ENCODE results near the gene CDK5RAP2. TPM values are rescaled to one million over a fixed set of nuclear protein-coding genes. Genes with fewer than 3 reads are reported as not detected.

Gene CDK5RAP2
- total and polyA plus RNA-seq, 10 of the 15 experiments (the other 5 are each of a cell fraction or from before 2014, with no cell fraction given) = 16.2 to 53.5 (median 34.5) TPM

DNA sequence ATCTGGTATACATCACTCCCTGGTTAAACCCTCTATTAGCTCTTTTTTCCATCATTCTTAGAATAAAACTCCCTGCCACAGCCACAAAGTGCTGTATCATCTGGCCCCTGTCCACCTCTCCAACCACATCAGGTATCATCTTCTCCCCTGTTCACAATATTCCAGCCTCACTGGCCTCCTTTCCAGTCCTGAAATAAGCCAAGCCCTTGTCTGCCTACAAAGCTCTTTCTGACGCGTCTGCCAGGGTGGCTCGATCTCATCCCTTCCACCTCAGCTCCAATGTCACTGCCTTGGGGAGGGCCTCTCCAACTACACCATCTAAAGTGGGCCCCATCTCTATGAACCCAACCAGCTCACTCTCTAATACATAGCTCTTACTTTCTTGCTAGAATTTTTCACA, 21.5 kb downstream of the CDK5RAP2 start:
- no peak for TF ChIP-seq TARDBP (IDR thresholded peaks at IDR 0.05; ENCODE audit: borderline replicate concordance)
- FAIRE-seq = no peak
- H3K4me3 ChIP-seq = no peak overlapping the region
- intact Hi-C loops (cut with micrococcal nuclease; ENCODE audit: unreplicated experiment) (no loop called here), in situ Hi-C loops (cut with MboI) (no loop called here)
- H3K9me3 ChIP-seq (replicated peaks; ENCODE audit: control insufficient read depth, insufficient read depth, low read length) = no peaks in the 10 kb centered on the region
- RAD21 ChIA-PET (ENCODE audit: unreplicated experiment) = no interaction called here
- DNase-seq (ENCODE audit: low read depth, low spot score) = no peak
- no TSS peak for BruUV-seq (replicated peaks)
- POLR2A ChIA-PET = no interaction called here
- no peak overlapping the region for H3K4me2 ChIP-seq (ENCODE audit: control insufficient read depth, insufficient read depth)
- peaks cover 6 to 11% of the 10 kb centered on the region in 2 experiments; a peak in 3 of 4 replicates for H3K36me3 ChIP-seq (ENCODE audit: control insufficient read depth in 2 of 2, insufficient read depth in 2 of 2, low read length in 1 of 2)
- H3K9ac ChIP-seq (ENCODE audit: control insufficient read depth, insufficient read depth, low read length) = no peak overlapping the region
- no peak overlapping the region for H2AFZ ChIP-seq (ENCODE audit: control insufficient read depth, low read depth, low read length)
- ATAC-seq = no peak
- H4K20me1 ChIP-seq (ENCODE audit: control insufficient read depth, insufficient read depth) = no peaks in the 10 kb centered on the region
- CTCF ChIA-PET = no interaction called here
- 100% methylated on average over 3 of the region's 3 CpGs for WGBS (ENCODE audit: insufficient coverage, insufficient replicate concordance, low lambda C conversion rate, missing lambda C conversion rate)
- SMC1A ChIA-PET (ENCODE audit: uncharacterized antibody, unreplicated experiment) = no interaction called here
- H3K27me3 ChIP-seq (replicated peaks in 1 of 2; ENCODE audit: control insufficient read depth in 2 of 2, insufficient read depth in 2 of 2, low read length in 1 of 2) = no peaks in the 10 kb centered on the region
- H3K27ac ChIP-seq (ENCODE audit: control insufficient read depth, insufficient read depth) = no peak overlapping the region
- no peaks in the 10 kb centered on the region for H3K4me1 ChIP-seq (ENCODE audit: control insufficient read depth, insufficient read depth, low read length)
- H3K79me2 ChIP-seq (ENCODE audit: control insufficient read depth, insufficient read depth, low read length) = no peaks in the 10 kb centered on the region; the same call in 1 of the 2 replicates

DNA sequence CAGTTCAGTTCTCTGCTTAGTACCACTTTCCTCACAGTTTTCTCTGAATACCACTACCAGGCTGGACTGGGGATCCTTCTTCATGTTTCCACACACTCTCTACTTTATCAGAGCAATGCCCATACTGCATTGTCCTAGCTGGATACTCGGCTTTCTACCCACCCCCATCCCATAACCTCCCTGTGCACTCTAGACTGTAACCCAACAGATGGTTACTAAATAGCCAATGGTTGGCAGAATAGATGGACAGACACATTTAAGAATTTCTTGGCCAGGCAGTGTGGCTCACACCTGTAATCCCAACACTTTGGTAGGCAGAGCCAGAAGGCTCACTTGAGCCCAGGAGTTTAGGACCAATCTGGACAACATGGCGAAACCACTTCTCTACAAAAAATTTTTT, 22.8 kb downstream of the CDK5RAP2 start:
- intact Hi-C loops (cut with micrococcal nuclease; ENCODE audit: unreplicated experiment) = no loop called here
- no peak overlapping the region for H3K9ac ChIP-seq (ENCODE audit: control insufficient read depth, insufficient read depth, low read length)
- H3K9me3 ChIP-seq (replicated peaks; ENCODE audit: control insufficient read depth, insufficient read depth, low read length) = no peaks in the 10 kb centered on the region
- H3K36me3 ChIP-seq (ENCODE audit: control insufficient read depth in 2 of 2, insufficient read depth in 2 of 2, low read length in 1 of 2) = peaks cover 2 to 11% of the 10 kb centered on the region in 2 experiments; a peak in 3 of 4 replicates
- H3K4me1 ChIP-seq (ENCODE audit: control insufficient read depth, insufficient read depth, low read length) = no peaks in the 10 kb centered on the region
- ChIA-PET SMC1A (ENCODE audit: uncharacterized antibody, unreplicated experiment) (no interaction called here), CTCF (no interaction called here), POLR2A (interaction anchor here (0.6 kb wide), 1 partner anchor 256 kb away, joined by 5 read pairs; no protein-coding TSS in a partner anchor), RAD21 (ENCODE audit: unreplicated experiment) (no interaction called here)
- H2AFZ ChIP-seq (ENCODE audit: control insufficient read depth, low read depth, low read length) = no peak overlapping the region
- H3K4me3 ChIP-seq = no peak overlapping the region
- no peaks in the 10 kb centered on the region for H4K20me1 ChIP-seq (ENCODE audit: control insufficient read depth, insufficient read depth)
- FAIRE-seq = no peak
- no peaks in the 10 kb centered on the region for H3K27me3 ChIP-seq (replicated peaks in 1 of 2; ENCODE audit: control insufficient read depth in 2 of 2, insufficient read depth in 2 of 2, low read length in 1 of 2)
- in situ Hi-C loops (cut with MboI) = no loop called here
- no peak for ATAC-seq
- no peak overlapping the region for H3K27ac ChIP-seq (ENCODE audit: control insufficient read depth, insufficient read depth)
- DNase-seq (ENCODE audit: low read depth, low spot score) = no peak
- H3K4me2 ChIP-seq (ENCODE audit: control insufficient read depth, insufficient read depth) = no peak overlapping the region
- H3K79me2 ChIP-seq (ENCODE audit: control insufficient read depth, insufficient read depth, low read length) = no peaks in the 10 kb centered on the region
- WGBS (ENCODE audit: insufficient coverage, insufficient replicate concordance, low lambda C conversion rate, missing lambda C conversion rate) = 50% methylated on average over 2 of the region's 2 CpGs
- BruUV-seq (replicated peaks) = no TSS peak
- TF ChIP-seq NKRF (conservative IDR thresholded peaks at IDR 0.05) (no peak), SREBF2 (IDR thresholded peaks at IDR 0.05; ENCODE audit: low read length) (no peak), RBBP5 (conservative IDR thresholded peaks at IDR 0.05) (no peak), CREM (IDR thresholded peaks at IDR 0.05; ENCODE audit: low read depth) (no peak)
- TF ChIP-seq, protein P1, sequence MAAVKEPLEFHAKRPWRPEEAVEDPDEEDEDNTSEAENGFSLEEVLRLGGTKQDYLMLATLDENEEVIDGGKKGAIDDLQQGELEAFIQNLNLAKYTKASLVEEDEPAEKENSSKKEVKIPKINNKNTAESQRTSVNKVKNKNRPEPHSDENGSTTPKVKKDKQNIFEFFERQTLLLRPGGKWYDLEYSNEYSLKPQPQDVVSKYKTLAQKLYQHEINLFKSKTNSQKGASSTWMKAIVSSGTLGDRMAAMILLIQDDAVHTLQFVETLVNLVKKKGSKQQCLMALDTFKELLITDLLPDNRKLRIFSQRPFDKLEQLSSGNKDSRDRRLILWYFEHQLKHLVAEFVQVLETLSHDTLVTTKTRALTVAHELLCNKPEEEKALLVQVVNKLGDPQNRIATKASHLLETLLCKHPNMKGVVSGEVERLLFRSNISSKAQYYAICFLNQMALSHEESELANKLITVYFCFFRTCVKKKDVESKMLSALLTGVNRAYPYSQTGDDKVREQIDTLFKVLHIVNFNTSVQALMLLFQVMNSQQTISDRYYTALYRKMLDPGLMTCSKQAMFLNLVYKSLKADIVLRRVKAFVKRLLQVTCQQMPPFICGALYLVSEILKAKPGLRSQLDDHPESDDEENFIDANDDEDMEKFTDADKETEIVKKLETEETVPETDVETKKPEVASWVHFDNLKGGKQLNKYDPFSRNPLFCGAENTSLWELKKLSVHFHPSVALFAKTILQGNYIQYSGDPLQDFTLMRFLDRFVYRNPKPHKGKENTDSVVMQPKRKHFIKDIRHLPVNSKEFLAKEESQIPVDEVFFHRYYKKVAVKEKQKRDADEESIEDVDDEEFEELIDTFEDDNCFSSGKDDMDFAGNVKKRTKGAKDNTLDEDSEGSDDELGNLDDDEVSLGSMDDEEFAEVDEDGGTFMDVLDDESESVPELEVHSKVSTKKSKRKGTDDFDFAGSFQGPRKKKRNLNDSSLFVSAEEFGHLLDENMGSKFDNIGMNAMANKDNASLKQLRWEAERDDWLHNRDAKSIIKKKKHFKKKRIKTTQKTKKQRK (IDR thresholded peaks at IDR 0.05; ENCODE audit: low read depth, low read length) = no peak
- TF ChIP-seq, protein P2, sequence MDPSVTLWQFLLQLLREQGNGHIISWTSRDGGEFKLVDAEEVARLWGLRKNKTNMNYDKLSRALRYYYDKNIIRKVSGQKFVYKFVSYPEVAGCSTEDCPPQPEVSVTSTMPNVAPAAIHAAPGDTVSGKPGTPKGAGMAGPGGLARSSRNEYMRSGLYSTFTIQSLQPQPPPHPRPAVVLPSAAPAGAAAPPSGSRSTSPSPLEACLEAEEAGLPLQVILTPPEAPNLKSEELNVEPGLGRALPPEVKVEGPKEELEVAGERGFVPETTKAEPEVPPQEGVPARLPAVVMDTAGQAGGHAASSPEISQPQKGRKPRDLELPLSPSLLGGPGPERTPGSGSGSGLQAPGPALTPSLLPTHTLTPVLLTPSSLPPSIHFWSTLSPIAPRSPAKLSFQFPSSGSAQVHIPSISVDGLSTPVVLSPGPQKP (IDR thresholded peaks at IDR 0.05; ENCODE audit: low read depth, low read length) = no peak
